ENCODE data around the gene MYL7.

The MYL7 gene

GRCh38 chr7:44099669-44100068 lies 41.5 kb downstream of the MYL7 start:
- no peak for DNase-seq (ENCODE audit: low spot score)

- no peak for DNase-seq (ENCODE audit: low spot score)
Observed at GRCh38 chr7:44098092-44099068, 42.8 kb downstream of the MYL7 start.

DNA sequence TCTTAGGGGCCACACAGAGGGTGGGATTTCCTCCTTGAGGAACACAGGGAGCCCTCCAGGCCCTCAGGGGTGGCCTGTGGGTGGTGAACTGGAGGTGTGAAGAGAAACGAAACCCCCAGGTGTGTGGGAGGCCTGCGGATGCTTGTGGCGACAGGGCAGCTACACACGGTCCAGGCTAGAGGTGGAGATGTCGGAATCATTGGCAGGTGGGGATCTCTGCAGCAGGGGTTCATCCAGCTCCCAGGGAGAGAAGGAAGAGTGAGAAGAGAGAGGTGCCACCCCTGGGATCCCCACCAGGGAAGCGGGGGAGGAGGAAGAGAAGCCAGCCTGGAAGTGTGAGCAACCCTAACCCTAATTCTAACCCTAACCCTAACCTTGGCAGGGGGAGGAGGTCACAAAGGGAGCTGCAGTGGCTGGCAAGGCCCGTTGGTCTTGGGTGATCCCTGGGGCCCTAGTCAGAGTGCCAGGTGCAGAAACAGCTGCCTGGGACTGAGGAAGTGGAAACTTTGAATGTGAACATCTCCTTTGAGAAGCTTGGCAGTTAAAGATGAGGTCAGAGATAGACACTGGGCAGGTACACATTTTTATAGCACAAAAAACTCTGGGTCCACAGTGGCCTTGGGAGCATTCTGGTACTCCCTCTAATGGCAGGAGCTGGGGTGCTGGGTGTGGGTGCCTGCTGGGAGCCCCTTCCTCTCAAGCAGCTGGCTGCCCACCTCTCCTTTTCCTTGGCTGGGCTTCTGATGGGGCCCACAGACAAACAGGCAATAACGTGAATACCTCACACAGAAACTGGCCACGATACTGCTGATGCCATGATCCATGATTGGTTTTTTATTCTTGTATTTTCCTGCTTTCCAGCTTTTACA lies 43.8 kb downstream of the MYL7 start:
- no peak for DNase-seq (ENCODE audit: low spot score)

DNA sequence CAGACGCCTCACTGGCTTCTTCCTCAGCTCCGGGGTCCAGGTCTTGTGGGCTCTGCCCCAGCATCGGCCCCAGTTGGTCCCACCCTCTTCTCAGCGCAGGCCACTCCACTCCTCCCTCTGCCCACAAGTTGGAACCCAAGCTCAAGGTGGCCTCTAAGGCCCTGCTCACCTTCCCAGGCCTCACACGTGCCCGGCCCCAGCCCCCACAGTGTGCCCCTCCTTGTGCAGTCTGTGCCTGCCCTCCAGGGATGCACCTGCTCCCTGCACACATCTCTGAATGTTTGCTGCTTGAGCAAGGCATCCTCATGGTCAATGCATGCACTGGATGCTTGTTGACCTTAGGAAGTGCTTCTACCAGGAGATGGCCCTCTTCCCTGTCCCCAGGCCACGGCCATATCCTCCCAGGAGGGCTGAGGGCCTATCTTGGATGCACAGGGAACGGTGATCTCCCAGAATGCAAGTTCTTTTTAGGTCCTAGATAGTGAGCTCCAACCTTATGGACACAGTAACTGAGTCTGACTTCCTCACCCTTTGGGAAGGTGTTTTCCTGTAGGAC lies 44.7 kb downstream of the MYL7 start:
- no peak for DNase-seq (ENCODE audit: low spot score)

DNA sequence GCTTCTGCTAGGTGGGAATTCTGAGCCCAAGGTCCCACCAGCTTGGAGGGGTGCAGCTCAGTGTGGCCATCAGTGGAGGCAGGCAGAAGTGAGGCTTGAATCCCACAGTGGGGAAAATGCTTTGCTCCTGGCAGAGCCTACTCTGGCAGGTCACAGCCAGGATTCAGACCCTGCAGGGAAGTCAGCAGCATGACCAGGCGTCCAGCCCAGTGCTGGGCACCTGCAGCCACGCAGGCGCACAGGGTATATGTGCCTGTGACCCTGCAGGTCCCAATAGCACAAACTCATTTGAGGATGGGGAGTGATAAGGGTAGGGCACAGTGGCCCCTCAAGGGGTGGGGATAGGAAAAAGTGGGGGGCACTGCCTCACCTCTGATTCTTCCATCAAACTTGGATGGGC lies 45.4 kb downstream of the MYL7 start:
- DNase-seq (ENCODE audit: low spot score): no peak

DNA sequence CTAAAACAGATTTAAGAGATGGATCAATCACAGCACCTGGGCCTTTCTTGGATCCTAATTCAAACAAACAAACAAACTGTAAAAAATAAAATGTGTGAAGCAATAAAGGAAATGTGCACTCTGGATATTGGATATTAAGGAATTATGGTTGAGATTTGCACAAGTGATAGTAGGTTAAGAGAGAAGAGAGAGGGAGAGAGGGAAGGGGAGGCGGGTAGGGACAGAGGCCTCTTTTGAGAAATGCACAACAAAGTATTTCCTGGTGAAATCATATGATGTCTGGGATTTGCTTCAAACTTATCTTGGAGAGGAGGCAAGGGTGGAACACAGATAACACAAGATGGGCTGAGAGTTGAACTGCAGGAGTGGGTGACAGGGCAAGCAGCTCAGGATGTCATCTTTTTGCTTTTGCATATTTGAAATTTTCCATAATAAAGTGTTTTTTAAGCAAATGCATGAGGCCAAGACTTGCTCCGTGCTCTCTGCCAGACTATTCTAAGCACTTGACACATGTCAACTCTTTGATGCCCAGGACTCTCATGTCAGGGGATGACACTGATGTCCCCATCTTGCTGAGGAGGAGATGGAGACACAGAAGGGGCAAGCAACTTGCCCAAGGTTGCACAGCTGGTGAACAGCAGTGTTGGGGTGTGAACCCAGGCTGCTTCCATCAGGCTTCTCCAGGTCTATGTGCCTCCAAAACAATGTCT lies 46.1 kb downstream of the MYL7 start:
- DNase-seq (ENCODE audit: low spot score): no peak

GRCh38 chr7:44094365-44094764 lies 46.8 kb downstream of the MYL7 start:
- no peak for DNase-seq (ENCODE audit: low spot score)

DNA sequence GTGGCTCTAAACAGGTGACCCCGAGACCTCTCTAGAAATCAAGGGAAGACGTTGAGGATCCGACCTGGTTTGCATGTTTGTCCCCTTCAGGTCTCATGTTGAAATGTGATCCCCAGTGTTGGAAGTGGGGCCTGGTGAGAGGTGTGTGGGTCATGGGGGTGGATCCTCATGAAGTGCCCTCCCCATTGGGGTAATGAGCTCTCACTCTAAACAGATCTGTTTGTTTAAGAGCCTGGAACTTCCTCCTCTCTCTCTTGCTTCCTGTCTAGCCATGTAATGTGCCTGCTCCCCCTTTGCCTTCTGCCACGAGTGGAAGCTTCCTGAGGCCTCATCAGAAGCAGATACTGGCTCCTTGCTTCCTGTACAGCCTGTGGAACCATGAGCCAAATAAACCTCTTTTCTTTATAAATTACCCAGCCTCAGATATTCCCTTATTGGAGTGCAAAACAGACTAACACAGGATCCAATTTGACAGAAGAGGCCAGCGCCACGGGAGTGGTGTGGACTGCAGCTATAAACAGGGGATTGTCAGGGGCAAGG lies 48.0 kb downstream of the MYL7 start:
- no peak for DNase-seq (ENCODE audit: low spot score)

All from kidney capillary endothelial cell (primary cell).